GM12875 (cell line): ENCODE data around the gene SLC22A23.

ENCODE experiments used
- H3K4me3 ChIP-seq: one replicate; pipeline ENCODE4 v1.5.1; 2011; ENCODE audit warnings: low read depth, low read length, control low read depth
- CTCF ChIP-seq: IDR thresholded peaks from 2 replicates; pipeline ENCODE4 v1.5.1; 2011; ENCODE audit warnings: low read depth, mild to moderate bottlenecking, control low read depth, inconsistent platforms, low read length, moderate library complexity, borderline replicate concordance; ENCODE audit not compliant: insufficient read depth

The SLC22A23 gene

GRCh38 chr6:3421143-3421542 is 35.7 kb downstream of the SLC22A23 start:
- H3K4me3 ChIP-seq, result no peak overlapping the region
- no peak for TF ChIP-seq CTCF

GRCh38 chr6:3419624-3420272 is 37.1 kb downstream of the SLC22A23 start:
- TF ChIP-seq CTCF, result no peak
- H3K4me3 ChIP-seq, result no peak overlapping the region

GRCh38 chr6:3418496-3419060 is 38.3 kb downstream of the SLC22A23 start:
- no peak for TF ChIP-seq CTCF
- no peak overlapping the region for H3K4me3 ChIP-seq

- H3K4me3 ChIP-seq, result no peak overlapping the region
- no peak for TF ChIP-seq CTCF
Observed at GRCh38 chr6:3417473-3417872, 39.4 kb downstream of the SLC22A23 start.

- no peak for TF ChIP-seq CTCF
- H3K4me3 ChIP-seq, result no peak overlapping the region
Observed at GRCh38 chr6:3415490-3415889, 41.4 kb downstream of the SLC22A23 start.

- no peak overlapping the region for H3K4me3 ChIP-seq
- TF ChIP-seq CTCF, result no peak
Observed at GRCh38 chr6:3415082-3415453, 41.8 kb downstream of the SLC22A23 start.
